ENCODE measurements around the gene GSTT4. TPM values are rescaled to one million over a fixed set of nuclear protein-coding genes. Genes with fewer than 3 reads are reported as not detected.
"Not testable (repeated sequence)": the region's sequence is repeated elsewhere in the genome, so short reads cannot be mapped to it uniquely, and the experiment has no call there.

The GSTT4 gene
- total and polyA plus RNA-seq, 2 of the 13 experiments (the other 11 are each of a cell fraction or from before 2014, with no cell fraction given): 0.59 to 0.62 TPM

DNA sequence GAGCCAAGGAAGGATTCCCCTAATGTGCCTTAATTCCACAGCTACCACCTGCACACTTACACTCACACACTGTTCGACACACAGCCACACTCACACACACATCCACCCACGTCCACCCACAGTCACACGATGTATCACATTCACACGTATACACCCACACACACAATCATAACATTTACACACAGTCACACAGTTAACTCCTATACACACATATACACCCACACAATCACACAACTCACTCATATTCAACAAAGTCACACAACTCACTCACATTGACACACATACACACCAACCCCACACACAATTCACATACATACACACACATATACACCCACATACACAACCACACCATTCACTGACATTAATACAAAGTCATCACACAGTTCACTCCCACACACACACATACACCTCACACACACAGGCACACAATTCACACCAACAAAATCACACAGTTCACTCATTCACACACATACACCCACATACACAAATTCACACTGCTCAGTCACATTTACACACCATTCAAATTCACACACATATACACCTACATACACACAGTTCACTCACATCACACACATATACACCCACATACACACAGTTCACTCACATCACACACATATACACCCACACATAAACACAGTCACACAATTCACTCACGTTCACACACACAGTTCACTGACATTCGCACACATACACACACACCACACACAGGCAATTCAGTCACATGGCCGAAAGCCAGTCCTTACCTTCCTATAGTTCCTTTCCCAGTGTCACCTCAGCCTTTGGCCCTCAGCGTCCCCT is 50.9 kb downstream of the GSTT4 start:
- in situ Hi-C loops (cut with HindIII; ENCODE audit: extremely low pct_ligation_motif_present, low pct_unique_long_range_greater_than_20kb); ATAC-seq; H3K4me2 ChIP-seq (ENCODE audit: low read depth, low read length); FAIRE-seq; H3K36me3 ChIP-seq (replicated peaks in 1 of 2; ENCODE audit: control insufficient read depth in 1 of 2, insufficient read depth in 2 of 2, low read length in 2 of 2); BruUV-seq (replicated peaks); DNase-seq (ENCODE audit: low spot score); H3K27me3 ChIP-seq (ENCODE audit: control insufficient read depth in 1 of 2, insufficient read depth in 2 of 2, low read length in 2 of 2); H3K27ac ChIP-seq (ENCODE audit: extremely low read length, insufficient read depth, low read length); H3K9ac ChIP-seq (ENCODE audit: insufficient read depth, low read depth, low read length); POLR2A ChIA-PET; H3K4me1 ChIP-seq (ENCODE audit: insufficient read depth, low read length); H2AFZ ChIP-seq (ENCODE audit: low read length); CTCF ChIA-PET (ENCODE audit: low intra/inter-chr PET ratio, low total read pairs); H3K4me3 ChIP-seq (replicated peaks in 1 of 3; ENCODE audit: insufficient read depth in 1 of 3, low read depth in 2 of 3, low read length in 3 of 3); H3K79me2 ChIP-seq (ENCODE audit: insufficient read depth, low read length); H4K20me1 ChIP-seq (ENCODE audit: insufficient read depth, low read length); H3K9me3 ChIP-seq (ENCODE audit: low read length): not testable (repeated sequence)
- 21% methylated on average over 8 of the region's 8 CpGs for WGBS (ENCODE audit: low lambda C conversion rate)
- intact Hi-C loops (cut with micrococcal nuclease; ENCODE audit: unreplicated experiment): loop anchor here (10.0 kb wide), 1 partner anchor 290 kb away; the partner anchor contains the start of gene GGT5

DNA sequence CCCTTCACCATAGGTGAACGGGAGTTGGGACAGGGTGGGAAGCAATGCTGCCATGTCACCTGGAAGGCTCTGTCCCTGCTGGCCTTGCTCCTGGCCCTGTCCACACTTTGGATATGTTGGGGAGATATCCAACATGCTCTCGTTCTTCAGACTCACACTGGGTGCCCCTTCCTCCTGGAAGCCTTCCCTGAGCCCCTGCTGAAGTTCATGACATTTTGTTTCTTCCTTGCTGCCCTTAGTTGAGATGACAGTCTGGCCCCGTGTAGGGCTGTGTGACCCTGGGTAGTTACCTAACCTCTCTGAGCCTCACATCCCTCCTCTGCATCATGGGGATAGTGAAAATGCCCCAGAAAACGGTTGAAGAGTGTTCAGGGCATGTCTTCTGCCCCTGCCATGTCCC is 51.8 kb downstream of the GSTT4 start:
- ATAC-seq; POLR2A ChIA-PET; DNase-seq (ENCODE audit: low spot score); H3K9ac ChIP-seq (ENCODE audit: insufficient read depth, low read depth, low read length); FAIRE-seq; H3K36me3 ChIP-seq (replicated peaks in 1 of 2; ENCODE audit: control insufficient read depth in 1 of 2, insufficient read depth in 2 of 2, low read length in 2 of 2); H3K79me2 ChIP-seq (ENCODE audit: insufficient read depth, low read length); H3K27ac ChIP-seq (ENCODE audit: extremely low read length, insufficient read depth, low read length); CTCF ChIA-PET (ENCODE audit: low intra/inter-chr PET ratio, low total read pairs); H3K4me3 ChIP-seq (replicated peaks in 1 of 3; ENCODE audit: insufficient read depth in 1 of 3, low read depth in 2 of 3, low read length in 3 of 3); BruUV-seq (replicated peaks); H3K27me3 ChIP-seq (ENCODE audit: control insufficient read depth in 1 of 2, insufficient read depth in 2 of 2, low read length in 2 of 2); H4K20me1 ChIP-seq (ENCODE audit: insufficient read depth, low read length); in situ Hi-C loops (cut with HindIII; ENCODE audit: extremely low pct_ligation_motif_present, low pct_unique_long_range_greater_than_20kb); H3K9me3 ChIP-seq (ENCODE audit: low read length); H3K4me1 ChIP-seq (ENCODE audit: insufficient read depth, low read length); H2AFZ ChIP-seq (ENCODE audit: low read length); H3K4me2 ChIP-seq (ENCODE audit: low read depth, low read length): not testable (repeated sequence)
- peak; percentile 82 for TF ChIP-seq ZNF768 (CRISPR knock-in tag; IDR thresholded peaks at IDR 0.05)
- WGBS (ENCODE audit: low lambda C conversion rate): 58% methylated on average over 3 of the region's 4 CpGs
- intact Hi-C loops (cut with micrococcal nuclease; ENCODE audit: unreplicated experiment): loop anchor here (10.0 kb wide), 1 partner anchor 291 kb away; the partner anchor contains the start of gene GGT5

DNA sequence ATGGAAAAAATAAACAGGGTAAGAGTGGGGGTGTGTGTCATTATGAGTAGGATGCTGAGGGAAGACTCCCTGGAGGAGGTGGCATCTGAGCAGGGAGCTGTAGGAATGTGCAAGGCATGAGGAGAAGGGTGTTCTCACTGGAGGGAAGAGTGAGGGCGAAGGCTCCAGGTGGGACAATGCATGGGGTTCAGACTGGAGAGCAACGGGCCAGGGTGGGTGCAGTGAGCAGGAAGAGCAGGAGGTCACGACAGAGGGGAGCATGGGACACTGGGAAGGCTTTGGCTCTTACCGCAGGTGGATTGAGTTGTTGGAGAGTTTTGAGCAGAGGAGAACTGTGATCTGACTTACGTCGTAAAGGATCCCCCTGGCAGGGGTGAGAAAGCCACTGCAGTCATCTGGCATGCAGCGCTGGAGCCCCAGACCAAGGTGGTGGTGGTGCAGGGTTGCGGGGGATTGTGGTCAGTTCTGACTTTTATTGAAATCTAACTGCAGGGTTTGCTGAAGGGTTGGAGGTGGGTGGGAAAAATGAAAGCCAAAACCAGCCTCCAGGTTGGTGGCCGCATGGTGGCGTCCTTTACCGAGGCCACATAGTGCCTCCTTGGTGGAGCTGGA is 52.4 kb downstream of the GSTT4 start:
- H3K27me3 ChIP-seq (ENCODE audit: control insufficient read depth in 1 of 2, insufficient read depth in 2 of 2, low read length in 2 of 2); CTCF ChIA-PET (ENCODE audit: low intra/inter-chr PET ratio, low total read pairs); H3K9me3 ChIP-seq (ENCODE audit: low read length); H3K27ac ChIP-seq (ENCODE audit: extremely low read length, insufficient read depth, low read length); H3K9ac ChIP-seq (ENCODE audit: insufficient read depth, low read depth, low read length); FAIRE-seq; H3K36me3 ChIP-seq (replicated peaks in 1 of 2; ENCODE audit: control insufficient read depth in 1 of 2, insufficient read depth in 2 of 2, low read length in 2 of 2); H3K4me2 ChIP-seq (ENCODE audit: low read depth, low read length); DNase-seq (ENCODE audit: low spot score); H2AFZ ChIP-seq (ENCODE audit: low read length); H4K20me1 ChIP-seq (ENCODE audit: insufficient read depth, low read length); POLR2A ChIA-PET; H3K4me3 ChIP-seq (replicated peaks in 1 of 3; ENCODE audit: insufficient read depth in 1 of 3, low read depth in 2 of 3, low read length in 3 of 3); H3K79me2 ChIP-seq (ENCODE audit: insufficient read depth, low read length); in situ Hi-C loops (cut with HindIII; ENCODE audit: extremely low pct_ligation_motif_present, low pct_unique_long_range_greater_than_20kb); H3K4me1 ChIP-seq (ENCODE audit: insufficient read depth, low read length); BruUV-seq (replicated peaks); ATAC-seq: not testable (repeated sequence)
- intact Hi-C loops (cut with micrococcal nuclease; ENCODE audit: unreplicated experiment): loop anchor here (10.0 kb wide), 1 partner anchor 292 kb away; the partner anchor contains the start of gene GGT5
- WGBS (ENCODE audit: low lambda C conversion rate): 44% methylated on average over 11 of the region's 11 CpGs

DNA sequence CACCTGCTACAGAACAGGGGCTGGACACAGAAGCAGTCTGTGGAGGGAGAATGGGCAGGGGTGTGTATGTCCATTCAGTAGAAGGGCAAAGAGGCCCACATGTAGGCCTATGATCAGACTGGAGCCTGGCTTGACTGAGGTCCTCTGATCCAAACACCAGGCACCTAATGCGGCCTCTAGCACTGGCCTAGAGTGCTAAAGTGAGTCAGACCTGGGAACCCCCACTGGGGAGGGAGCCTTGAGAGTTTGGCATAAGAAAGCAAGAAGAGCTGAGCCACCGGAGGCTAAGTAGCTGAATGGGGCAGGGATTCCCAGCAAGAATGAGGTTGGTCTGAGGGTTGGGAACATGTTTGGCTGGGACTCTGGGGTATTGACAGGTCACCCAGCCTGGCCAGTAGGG is 53.9 kb downstream of the GSTT4 start:
- CTCF ChIA-PET (ENCODE audit: low intra/inter-chr PET ratio, low total read pairs); H3K4me3 ChIP-seq (replicated peaks in 1 of 3; ENCODE audit: insufficient read depth in 1 of 3, low read depth in 2 of 3, low read length in 3 of 3); H3K9ac ChIP-seq (ENCODE audit: insufficient read depth, low read depth, low read length); H2AFZ ChIP-seq (ENCODE audit: low read length); H3K36me3 ChIP-seq (replicated peaks in 1 of 2; ENCODE audit: control insufficient read depth in 1 of 2, insufficient read depth in 2 of 2, low read length in 2 of 2); FAIRE-seq; H3K4me1 ChIP-seq (ENCODE audit: insufficient read depth, low read length); BruUV-seq (replicated peaks); in situ Hi-C loops (cut with HindIII; ENCODE audit: extremely low pct_ligation_motif_present, low pct_unique_long_range_greater_than_20kb); H3K27me3 ChIP-seq (ENCODE audit: control insufficient read depth in 1 of 2, insufficient read depth in 2 of 2, low read length in 2 of 2); H3K9me3 ChIP-seq (ENCODE audit: low read length); H3K79me2 ChIP-seq (ENCODE audit: insufficient read depth, low read length); DNase-seq (ENCODE audit: low spot score); POLR2A ChIA-PET; H3K4me2 ChIP-seq (ENCODE audit: low read depth, low read length); H4K20me1 ChIP-seq (ENCODE audit: insufficient read depth, low read length); H3K27ac ChIP-seq (ENCODE audit: extremely low read length, insufficient read depth, low read length): not testable (repeated sequence)
- intact Hi-C loops (cut with micrococcal nuclease; ENCODE audit: unreplicated experiment): loop anchor here (10.0 kb wide), 1 partner anchor 293 kb away; the partner anchor contains the start of gene GGT5
- ATAC-seq: peak; percentile 64
- WGBS (ENCODE audit: low lambda C conversion rate): 62% methylated on average over 2 of the region's 2 CpGs

All from HepG2 (cell line).